Osteocyte (in vitro differentiated cells): ENCODE data around the gene AFDN. TPM values are rescaled to one million over a fixed set of nuclear protein-coding genes. Genes with fewer than 3 reads are reported as not detected.

Experiments used
- DNase-seq: peaks from one replicate; pipeline ENCODE4 v3.0.0; 2021; ENCODE audit warnings: mixed read lengths; ENCODE audit not compliant: unreplicated experiment; ENCODE audit errors: extremely low spot score
- H3K27ac Mint-ChIP-seq: one replicate; pipeline ENCODE4 v1.8.0; 2021; ENCODE audit warnings: mild to moderate bottlenecking, mixed read lengths; ENCODE audit not compliant: unreplicated experiment
- H3K27me3 Mint-ChIP-seq: one replicate; pipeline ENCODE4 v1.8.0; 2021; ENCODE audit warnings: mixed read lengths; ENCODE audit not compliant: unreplicated experiment
- H3K36me3 Mint-ChIP-seq: one replicate; pipeline ENCODE4 v1.8.0; 2021; ENCODE audit warnings: mixed read lengths; ENCODE audit not compliant: unreplicated experiment
- H3K4me1 Mint-ChIP-seq: one replicate; pipeline ENCODE4 v1.8.0; 2021; ENCODE audit warnings: mixed read lengths; ENCODE audit not compliant: unreplicated experiment
- H3K4me3 Mint-ChIP-seq: one replicate; pipeline ENCODE4 v1.8.0; 2021; ENCODE audit warnings: mild to moderate bottlenecking, moderate library complexity, mixed read lengths; ENCODE audit not compliant: unreplicated experiment
- H3K9me3 Mint-ChIP-seq: one replicate; pipeline ENCODE4 v1.8.0; 2021; ENCODE audit warnings: mixed read lengths; ENCODE audit not compliant: unreplicated experiment
- total RNA-seq: library from RNA; stranded (reverse); gene quantifications from 2 replicates; pipeline ENCODE4 v1.2.1, GENCODE V29; 2021
- TF ChIP-seq, protein P1 (sequence below): fragments of 200-600 bp; sonication (generic); IDR thresholded peaks from 2 replicates; pipeline ENCODE4 v1.5.0; 2021; ENCODE audit warnings: antibody characterized with exemption, mild to moderate bottlenecking, moderate library complexity

Gene AFDN
- total RNA-seq, 1 donor from 2014 or later, result 67.3 TPM

DNA sequence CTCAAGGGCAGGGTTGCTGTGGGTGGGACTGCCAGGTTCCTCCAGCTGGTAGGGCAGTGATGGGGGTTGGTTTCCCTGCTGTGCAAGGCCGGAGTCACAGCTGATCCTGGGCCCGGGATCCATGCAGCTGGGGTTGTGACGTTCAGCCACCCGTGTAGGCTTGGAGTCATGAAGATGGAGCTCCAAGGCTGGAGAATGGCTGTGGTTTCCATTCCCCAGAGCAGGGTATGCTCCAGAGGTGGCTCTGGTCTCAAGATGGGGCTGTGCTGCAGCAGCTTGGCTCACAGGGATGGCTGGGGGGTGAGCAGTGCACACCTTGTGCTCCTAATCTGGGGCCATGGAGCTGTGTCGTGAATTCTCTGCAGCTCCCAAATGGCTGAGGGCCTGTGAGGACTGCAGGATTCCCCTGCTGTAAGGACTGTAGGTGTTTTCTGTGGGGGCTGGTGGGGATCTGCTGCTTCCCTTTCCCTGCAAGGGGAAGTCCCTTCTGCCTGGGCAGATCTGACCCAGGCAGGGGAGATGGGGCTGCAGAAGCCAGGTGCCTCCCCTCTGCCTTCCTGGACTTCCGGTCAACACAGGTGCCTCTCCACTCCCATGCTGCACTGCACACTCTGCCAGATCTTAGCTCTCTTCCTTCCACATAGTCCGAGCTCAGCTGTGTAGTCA, 186.7 kb downstream of the AFDN start:
- H3K9me3 Mint-ChIP-seq, result peaks cover 40% of the 10 kb centered on the region

DNA sequence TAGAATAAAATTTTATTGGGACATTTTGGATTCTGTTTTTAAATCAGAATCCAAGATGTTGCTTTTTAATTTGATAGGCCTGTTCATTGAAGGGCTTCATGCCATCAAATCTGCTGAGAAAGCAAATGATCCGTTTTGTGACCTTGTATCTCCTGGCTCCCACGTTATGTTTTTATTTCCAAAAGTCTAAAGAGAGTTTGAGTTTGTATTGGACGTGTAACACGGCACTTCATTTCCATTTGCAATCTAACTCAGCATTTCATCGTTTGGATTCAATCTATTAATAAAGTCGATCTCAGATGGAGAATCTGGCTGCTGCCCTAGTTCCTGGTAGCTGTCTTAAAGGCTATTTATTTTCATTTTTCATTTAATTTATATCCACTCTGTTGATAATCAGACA, 187.7 kb downstream of the AFDN start:
- Mint-ChIP-seq H3K36me3 (no peaks in the 10 kb centered on the region), H3K27me3 (peaks cover 6% of the 10 kb centered on the region), H3K27ac (no peak overlapping the region), H3K4me1 (peaks cover 9% of the 10 kb centered on the region), H3K9me3 (peaks cover 39% of the 10 kb centered on the region), H3K4me3 (no peak overlapping the region)
- DNase-seq, result no peak
- TF ChIP-seq, protein P1, sequence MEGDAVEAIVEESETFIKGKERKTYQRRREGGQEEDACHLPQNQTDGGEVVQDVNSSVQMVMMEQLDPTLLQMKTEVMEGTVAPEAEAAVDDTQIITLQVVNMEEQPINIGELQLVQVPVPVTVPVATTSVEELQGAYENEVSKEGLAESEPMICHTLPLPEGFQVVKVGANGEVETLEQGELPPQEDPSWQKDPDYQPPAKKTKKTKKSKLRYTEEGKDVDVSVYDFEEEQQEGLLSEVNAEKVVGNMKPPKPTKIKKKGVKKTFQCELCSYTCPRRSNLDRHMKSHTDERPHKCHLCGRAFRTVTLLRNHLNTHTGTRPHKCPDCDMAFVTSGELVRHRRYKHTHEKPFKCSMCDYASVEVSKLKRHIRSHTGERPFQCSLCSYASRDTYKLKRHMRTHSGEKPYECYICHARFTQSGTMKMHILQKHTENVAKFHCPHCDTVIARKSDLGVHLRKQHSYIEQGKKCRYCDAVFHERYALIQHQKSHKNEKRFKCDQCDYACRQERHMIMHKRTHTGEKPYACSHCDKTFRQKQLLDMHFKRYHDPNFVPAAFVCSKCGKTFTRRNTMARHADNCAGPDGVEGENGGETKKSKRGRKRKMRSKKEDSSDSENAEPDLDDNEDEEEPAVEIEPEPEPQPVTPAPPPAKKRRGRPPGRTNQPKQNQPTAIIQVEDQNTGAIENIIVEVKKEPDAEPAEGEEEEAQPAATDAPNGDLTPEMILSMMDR, result no peak

More for the DNA sequence above, 186.7 kb downstream of the AFDN start:
- H3K36me3 Mint-ChIP-seq, result peaks cover 3% of the 10 kb centered on the region
- H3K4me3 Mint-ChIP-seq, result no peak overlapping the region
- H3K27ac Mint-ChIP-seq, result no peak overlapping the region
- TF ChIP-seq, protein P1, result no peak
- DNase-seq, result peak; percentile 42
- H3K4me1 Mint-ChIP-seq, result peaks cover 12% of the 10 kb centered on the region
- H3K27me3 Mint-ChIP-seq, result no peaks in the 10 kb centered on the region

DNA sequence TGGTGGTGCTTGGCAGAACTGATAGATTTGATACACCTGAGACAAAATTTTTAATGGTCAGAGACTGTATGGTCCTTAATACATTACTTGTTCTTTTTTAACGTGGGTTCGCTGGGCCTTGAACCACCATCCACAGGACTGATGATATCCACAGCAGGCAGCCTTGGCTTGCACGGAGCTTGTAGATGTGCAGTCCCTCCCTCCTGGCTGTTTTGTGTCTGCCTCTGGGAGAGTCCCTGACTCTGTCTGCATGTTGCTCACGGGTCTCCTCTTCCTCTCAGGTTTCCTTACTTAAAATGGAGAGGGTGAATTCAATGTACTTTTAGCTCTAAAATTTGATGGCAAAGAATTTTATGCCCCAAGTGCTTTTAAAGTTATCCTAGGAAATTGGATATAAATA, 188.3 kb downstream of the AFDN start:
- Mint-ChIP-seq H3K36me3 (no peaks in the 10 kb centered on the region), H3K27ac (no peak overlapping the region), H3K4me1 (peaks cover 8% of the 10 kb centered on the region), H3K27me3 (peaks cover 10% of the 10 kb centered on the region), H3K9me3 (peaks cover 33% of the 10 kb centered on the region), H3K4me3 (no peak overlapping the region)
- TF ChIP-seq, protein P1, result no peak
- no peak for DNase-seq

- peaks cover 16% of the 10 kb centered on the region for H3K27me3 Mint-ChIP-seq
- H3K4me3 Mint-ChIP-seq, result no peak overlapping the region
- TF ChIP-seq, protein P1, result no peak
- peaks cover 8% of the 10 kb centered on the region for H3K4me1 Mint-ChIP-seq
- no peaks in the 10 kb centered on the region for H3K36me3 Mint-ChIP-seq
- no peak overlapping the region for H3K27ac Mint-ChIP-seq
- peak; percentile 76 for DNase-seq
- peaks cover 28% of the 10 kb centered on the region for H3K9me3 Mint-ChIP-seq
These were observed 188.9 kb downstream of the AFDN start for GRCh38 chr6:168015482-168016175.

DNA sequence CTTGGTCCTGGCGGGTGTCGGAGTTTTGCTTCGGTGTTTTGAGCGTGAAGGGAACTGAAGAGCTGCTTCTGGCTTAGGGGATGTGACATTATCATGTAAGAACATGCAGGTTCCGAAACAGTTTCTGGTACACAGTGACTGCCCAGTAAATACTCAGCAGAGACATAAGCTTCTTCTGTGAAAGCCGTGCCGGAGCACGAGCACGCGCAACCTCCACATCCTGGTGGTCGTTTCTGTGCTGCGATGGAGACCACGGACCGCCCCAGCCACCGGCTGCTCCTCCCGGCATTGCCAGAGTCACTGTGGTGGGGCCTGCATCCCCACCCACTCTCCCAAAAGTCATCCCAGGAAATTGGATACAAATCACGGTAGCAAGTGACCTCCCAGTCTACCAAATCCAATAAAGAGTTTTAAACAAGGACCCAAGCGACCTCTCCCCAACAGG, 189.5 kb downstream of the AFDN start:
- Mint-ChIP-seq H3K9me3 (peaks cover 22% of the 10 kb centered on the region), H3K4me3 (no peak overlapping the region), H3K27ac (no peak overlapping the region), H3K36me3 (no peaks in the 10 kb centered on the region), H3K27me3 (peaks cover 22% of the 10 kb centered on the region), H3K4me1 (peaks cover 8% of the 10 kb centered on the region)
- no peak for DNase-seq
- TF ChIP-seq, protein P1, result no peak
